Activated T-cell treated with anti-CD3 and anti-CD28 coated beads, Interleukin-2, amount 50 U/mL, for 4 hours (primary cell): ENCODE data around the gene TMBIM4. TPM values are rescaled to one million over a fixed set of nuclear protein-coding genes. Genes with fewer than 3 reads are reported as not detected.
A peak's percentile ranks its signal among the peaks of the same experiment; 100 is the strongest.

Experiments
- ATAC-seq, 2 donors: fragments of 200-7000 bp; cut with Tn5 transposase; one replicate each; pipeline ENCODE4 v1.10.0; 2021
- DNase-seq: peaks from one replicate; pipeline ENCODE4 v3.0.0-alpha.2; 2020
- H3K27me3 Mint-ChIP-seq: one replicate; pipeline ENCODE4 v1.8.0; 2021; ENCODE audit warnings: low read depth, mixed read lengths
- H3K36me3 Mint-ChIP-seq: one replicate; pipeline ENCODE4 v1.8.0; 2022; ENCODE audit warnings: mixed read lengths; ENCODE audit not compliant: insufficient read depth
- H3K4me1 Mint-ChIP-seq: one replicate; pipeline ENCODE4 v1.8.0; 2021; ENCODE audit warnings: low read depth, mixed read lengths
- H3K4me3 Mint-ChIP-seq: one replicate; pipeline ENCODE4 v1.8.0; 2021; ENCODE audit warnings: mild to moderate bottlenecking, moderate library complexity, mixed read lengths
- H3K9me3 Mint-ChIP-seq: one replicate; pipeline ENCODE4 v1.8.0; 2021; ENCODE audit warnings: mixed read lengths
- total RNA-seq, 3 donors: library from RNA; stranded (reverse); gene quantifications; one replicate each; pipeline ENCODE4 v1.2.1, GENCODE V29; 2021

Gene TMBIM4
- total RNA-seq, 3 donors from 2014 or later, result 69.9 to 86.1 (median 78.2) TPM

DNA sequence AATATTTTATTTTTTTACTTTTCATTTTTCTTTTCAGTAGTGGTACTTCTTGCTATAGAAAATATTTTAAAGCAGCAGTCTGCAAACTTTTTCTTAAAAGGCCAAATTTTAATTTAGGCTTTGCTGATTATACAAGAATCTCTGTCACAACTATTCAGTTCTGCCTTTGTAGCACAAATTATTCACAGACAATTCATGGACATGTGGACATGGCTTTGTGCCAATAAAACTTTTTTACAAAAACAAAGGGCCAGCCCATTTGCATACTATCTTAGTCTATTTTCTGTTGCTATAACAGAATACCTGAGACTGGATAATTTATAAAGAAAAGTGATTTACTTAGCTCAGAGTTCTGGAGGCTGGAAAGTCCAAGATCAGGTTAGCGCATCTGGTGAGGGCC lies 56.3 kb downstream of the TMBIM4 start:
- ATAC-seq, result no peak
- Mint-ChIP-seq H3K4me1 (peaks cover 3% of the 10 kb centered on the region), H3K4me3 (no peak overlapping the region), H3K27me3 (no peaks in the 10 kb centered on the region), H3K9me3 (no peaks in the 10 kb centered on the region), H3K36me3 (no peaks in the 10 kb centered on the region)
- no peak for DNase-seq

DNA sequence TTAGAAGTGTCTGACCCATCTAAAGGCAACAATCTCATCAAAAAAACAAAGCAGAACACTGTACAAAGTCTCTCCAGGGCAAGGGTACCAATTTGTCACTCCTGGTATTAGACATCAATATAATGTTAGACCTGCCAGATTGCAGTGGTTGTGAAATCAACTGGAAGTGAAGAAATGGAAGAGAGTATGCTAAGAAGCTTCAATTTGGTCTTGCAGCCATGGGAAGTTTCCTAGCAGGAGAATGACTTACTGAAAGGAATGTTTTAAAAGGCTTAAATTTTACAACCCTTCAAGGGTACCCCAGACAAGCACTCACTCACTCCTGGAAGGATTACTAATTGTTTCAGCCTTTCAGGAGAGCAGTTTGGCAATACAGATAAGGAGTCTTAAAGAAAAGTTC lies 58.2 kb downstream of the TMBIM4 start:
- Mint-ChIP-seq H3K4me3 (no peak overlapping the region), H3K9me3 (no peaks in the 10 kb centered on the region), H3K36me3 (no peaks in the 10 kb centered on the region), H3K4me1 (peaks cover 5% of the 10 kb centered on the region), H3K27me3 (peaks cover 7% of the 10 kb centered on the region)
- DNase-seq (no peak), ATAC-seq (no peak)

DNA sequence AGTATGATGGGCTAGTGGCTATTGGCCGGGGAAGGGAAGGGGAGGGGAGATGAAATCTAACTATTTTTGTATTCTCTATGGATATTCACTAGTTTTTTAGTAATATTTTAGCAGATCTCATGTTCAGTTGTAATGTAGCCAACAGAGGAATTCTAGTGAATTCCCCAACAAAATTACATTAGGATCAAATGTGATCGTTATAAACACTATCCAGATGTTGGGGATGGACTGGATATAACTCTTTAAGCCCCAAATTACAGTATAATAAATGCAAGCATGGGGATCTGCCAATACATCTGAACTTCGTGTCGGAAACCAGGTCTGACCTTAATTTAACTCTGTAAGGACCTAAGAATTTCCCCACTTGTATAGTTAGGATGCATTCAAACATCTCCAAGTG lies 60.7 kb downstream of the TMBIM4 start:
- no peaks in the 10 kb centered on the region for H3K36me3 Mint-ChIP-seq
- peaks cover 3% of the 10 kb centered on the region for H3K4me1 Mint-ChIP-seq
- peaks cover 7% of the 10 kb centered on the region for H3K27me3 Mint-ChIP-seq
- no peak for DNase-seq
- no peak for ATAC-seq
- H3K9me3 Mint-ChIP-seq, result no peaks in the 10 kb centered on the region
- no peak overlapping the region for H3K4me3 Mint-ChIP-seq

DNA sequence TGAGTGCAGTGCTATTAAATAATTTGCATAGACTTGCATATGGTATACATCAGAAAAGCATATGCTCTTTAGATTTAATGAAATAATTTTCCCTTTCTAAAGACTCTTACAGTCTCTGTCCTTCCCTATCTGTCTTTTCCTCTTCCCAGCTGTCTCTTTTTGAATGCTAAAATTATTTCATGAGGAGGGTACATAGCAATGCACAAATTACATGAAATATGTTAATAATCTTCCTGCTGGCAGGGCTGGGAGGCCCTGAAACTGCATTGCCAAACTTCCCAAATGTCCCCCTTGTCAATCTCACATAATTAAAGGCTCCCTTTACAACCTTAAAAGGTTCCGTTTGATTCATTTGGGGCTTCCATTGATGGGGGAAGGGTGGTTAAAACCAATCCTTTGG lies 61.4 kb downstream of the TMBIM4 start:
- Mint-ChIP-seq H3K4me3 (no peak overlapping the region), H3K4me1 (peaks cover 2% of the 10 kb centered on the region), H3K36me3 (no peaks in the 10 kb centered on the region), H3K27me3 (peaks cover 7% of the 10 kb centered on the region), H3K9me3 (no peaks in the 10 kb centered on the region)
- no peak for ATAC-seq
- no peak for DNase-seq

DNA sequence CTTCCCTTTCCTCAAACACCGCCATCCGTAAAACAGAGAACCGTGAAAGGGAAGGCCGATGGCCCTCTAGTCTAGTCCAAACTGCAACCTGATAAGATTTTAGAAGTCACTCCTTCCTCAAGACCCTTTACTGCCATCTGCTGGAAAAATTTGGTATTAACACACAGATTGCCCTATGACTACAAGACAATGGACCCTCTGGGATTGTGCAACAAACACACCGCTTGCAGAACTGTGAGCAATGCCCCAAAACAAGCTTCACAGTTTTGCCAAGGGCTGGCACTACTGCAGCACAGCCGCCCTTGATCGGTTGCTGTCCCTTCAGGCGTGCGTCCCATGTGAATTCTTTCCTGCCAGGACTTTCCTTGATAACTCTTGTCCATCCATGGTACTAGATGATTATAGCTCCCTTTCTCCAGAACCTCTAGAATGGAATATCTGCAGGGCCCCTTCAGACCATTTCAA lies 62.3 kb downstream of the TMBIM4 start:
- no peaks in the 10 kb centered on the region for H3K9me3 Mint-ChIP-seq

DNA sequence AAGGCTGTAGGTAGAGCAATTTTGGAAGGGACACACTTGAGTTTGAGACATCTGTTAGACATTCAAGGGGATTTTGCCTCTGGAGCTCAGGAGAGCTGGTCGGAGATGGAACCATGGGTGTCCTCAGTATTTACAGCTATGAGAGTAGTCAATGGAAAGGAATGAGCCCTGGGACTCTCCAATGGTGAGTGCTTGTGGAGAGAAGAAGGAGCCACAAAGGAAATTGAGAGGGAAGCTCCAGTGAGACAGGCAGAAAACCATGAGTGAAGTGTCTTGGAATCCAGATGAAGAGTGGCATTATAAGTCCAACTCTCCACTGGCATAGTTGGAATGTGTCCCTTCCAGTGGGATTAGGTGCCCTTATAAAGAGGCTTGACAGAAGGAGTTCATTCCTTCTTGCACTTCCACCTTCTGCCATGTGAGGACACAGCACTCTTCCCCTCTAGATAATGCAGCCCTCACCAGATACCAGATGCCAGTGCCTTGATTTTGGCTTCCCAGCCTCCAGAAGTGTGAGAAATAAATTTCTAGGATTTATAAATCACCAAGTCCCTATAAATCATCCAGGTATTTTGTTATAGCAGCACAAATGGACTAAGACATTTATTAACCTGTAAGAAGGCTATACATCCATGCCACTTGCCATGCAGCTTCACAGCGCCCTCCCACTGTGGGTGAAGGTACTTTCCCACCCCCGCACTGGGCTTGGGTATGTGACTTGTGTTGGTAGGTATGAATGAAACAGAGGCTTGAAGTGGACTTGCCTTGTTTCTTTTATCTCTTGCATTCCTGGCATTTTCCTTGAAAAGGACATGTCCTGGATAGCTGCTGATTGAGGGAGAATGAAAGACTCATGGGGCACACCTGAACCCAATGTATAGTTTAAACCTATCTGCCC lies 66.5 kb downstream of the TMBIM4 start:
- H3K4me1 Mint-ChIP-seq, result peaks cover 2% of the 10 kb centered on the region
- no peak for DNase-seq
- H3K36me3 Mint-ChIP-seq, result no peaks in the 10 kb centered on the region
- ATAC-seq, result no peak
- peaks cover 6% of the 10 kb centered on the region for H3K9me3 Mint-ChIP-seq
- peaks cover 31% of the 10 kb centered on the region for H3K27me3 Mint-ChIP-seq
- no peak overlapping the region for H3K4me3 Mint-ChIP-seq

More for the DNA sequence above, 62.3 kb downstream of the TMBIM4 start:
- DNase-seq (peak; percentile 15), ATAC-seq (peak; percentile 61 to 79)
- Mint-ChIP-seq H3K4me1 (peaks cover 2% of the 10 kb centered on the region), H3K27me3 (peaks cover 11% of the 10 kb centered on the region), H3K36me3 (no peaks in the 10 kb centered on the region), H3K4me3 (no peak overlapping the region)

DNA sequence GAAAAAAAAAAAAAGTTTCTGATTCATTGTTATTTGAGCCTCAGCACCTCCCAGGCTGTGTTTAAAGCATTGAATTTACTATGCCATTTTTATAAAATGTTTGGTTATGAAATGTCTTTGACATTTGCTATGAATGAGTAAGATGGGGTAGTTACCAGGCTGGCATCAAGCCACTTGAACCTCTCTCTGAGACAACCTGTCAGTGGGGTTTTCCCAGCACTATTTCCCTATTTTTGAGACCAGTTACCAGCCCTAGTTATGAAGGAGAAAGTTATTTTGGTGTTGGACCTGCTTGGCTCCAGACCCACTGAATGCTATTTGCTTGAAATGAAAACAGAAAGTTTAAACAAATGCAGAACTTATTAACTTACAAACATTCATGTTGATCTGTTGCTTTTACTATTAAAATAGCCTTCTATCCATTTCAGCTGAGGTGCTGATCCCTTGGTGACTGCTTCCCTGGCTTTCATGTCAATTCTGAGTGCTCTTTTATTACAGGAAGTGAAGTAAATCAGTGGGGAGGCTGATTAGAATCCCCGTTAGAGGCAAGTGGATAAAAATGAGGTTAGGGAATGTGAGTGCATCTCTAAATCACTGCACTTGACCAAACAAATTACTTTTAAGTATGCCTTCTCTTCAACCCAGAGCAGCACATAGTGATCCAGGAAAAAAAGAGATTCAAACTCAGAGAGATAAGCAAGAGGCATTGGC lies 77.1 kb downstream of the TMBIM4 start:
- no peaks in the 10 kb centered on the region for H3K36me3 Mint-ChIP-seq
- ATAC-seq, result no peak

DNA sequence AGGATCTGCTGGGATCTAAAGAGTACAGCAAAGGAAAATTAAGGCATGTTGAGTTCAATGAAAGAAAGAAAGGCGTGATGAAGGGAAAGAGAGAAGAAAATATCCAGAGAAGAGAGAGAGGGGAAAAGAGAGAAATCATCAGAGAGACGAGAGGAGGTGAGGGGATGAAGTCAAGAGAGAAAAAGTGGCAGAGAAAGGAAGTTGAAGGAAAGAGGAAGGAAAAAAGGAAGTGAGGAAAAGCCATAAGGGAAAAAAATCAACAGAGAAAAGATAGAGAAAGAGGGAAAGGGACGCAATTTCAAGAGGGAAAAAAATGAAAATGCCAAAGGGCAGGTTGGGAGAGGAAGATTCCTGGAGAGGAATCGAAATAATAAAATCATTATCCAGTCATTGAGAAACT lies 79.6 kb downstream of the TMBIM4 start:
- Mint-ChIP-seq H3K9me3 (no peaks in the 10 kb centered on the region), H3K36me3 (no peaks in the 10 kb centered on the region), H3K27me3 (peaks cover 40% of the 10 kb centered on the region), H3K4me3 (no peak overlapping the region), H3K4me1 (no peaks in the 10 kb centered on the region)
- ATAC-seq (no peak), DNase-seq (no peak)

More for the DNA sequence above, 77.1 kb downstream of the TMBIM4 start:
- no peak overlapping the region for H3K4me3 Mint-ChIP-seq
- H3K4me1 Mint-ChIP-seq, result no peaks in the 10 kb centered on the region
- peaks cover 27% of the 10 kb centered on the region for H3K27me3 Mint-ChIP-seq
- no peak for DNase-seq
- H3K9me3 Mint-ChIP-seq, result no peaks in the 10 kb centered on the region

DNA sequence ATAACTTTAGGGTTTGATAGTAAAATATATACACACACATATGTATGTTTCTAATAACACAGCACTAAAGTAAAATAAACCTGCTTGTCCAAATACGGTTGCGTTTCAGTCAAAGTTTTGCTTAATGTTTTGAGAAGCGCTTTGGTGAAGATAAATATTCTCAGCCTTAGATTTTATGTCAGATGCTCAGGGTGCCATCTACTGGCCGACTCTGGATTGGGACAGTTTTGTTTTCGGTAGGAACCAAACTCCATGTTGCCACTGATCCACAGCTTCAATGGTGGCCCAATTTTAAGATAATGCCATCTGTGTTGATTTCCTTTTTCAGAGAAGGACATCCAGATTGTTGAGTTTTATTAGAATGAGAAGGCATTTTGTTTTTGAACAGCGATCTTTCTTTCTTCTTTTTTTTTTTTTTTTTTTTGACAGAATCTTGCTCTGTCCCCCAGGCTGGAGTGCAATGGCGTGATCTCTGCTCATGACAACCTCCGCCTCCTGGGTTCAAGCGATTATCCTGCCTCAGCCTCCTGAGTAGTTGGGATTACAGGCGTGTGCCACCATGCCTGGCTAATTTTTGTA lies 82.3 kb downstream of the TMBIM4 start:
- H3K4me3 Mint-ChIP-seq, result no peak overlapping the region
- peaks cover 38% of the 10 kb centered on the region for H3K27me3 Mint-ChIP-seq
- DNase-seq, result peak; percentile 27
- peaks cover 5% of the 10 kb centered on the region for H3K9me3 Mint-ChIP-seq
- no peaks in the 10 kb centered on the region for H3K36me3 Mint-ChIP-seq
- no peaks in the 10 kb centered on the region for H3K4me1 Mint-ChIP-seq
- ATAC-seq, result peak in 1 of 2 donors; percentile 58

DNA sequence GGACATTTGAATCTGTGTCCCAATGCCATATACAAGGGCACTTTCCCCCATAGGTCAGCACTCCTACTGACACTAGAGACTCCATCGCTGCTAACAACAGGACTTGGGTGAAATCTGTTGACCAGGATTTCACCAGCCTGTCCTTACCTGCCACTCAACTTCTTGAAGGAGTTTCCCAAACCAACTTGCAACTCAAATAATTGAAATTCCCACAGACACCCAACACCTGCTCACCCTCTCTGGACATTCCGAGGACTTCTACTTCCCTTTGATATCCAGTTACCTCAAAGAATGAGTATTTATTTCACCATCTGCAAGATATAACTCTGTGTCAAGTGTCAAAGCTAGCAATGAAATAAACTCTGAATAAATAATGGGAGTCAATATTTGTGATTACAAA lies 83.8 kb downstream of the TMBIM4 start:
- H3K27me3 Mint-ChIP-seq, result peaks cover 41% of the 10 kb centered on the region
- no peak overlapping the region for H3K4me3 Mint-ChIP-seq
- DNase-seq, result no peak
- ATAC-seq, result no peak
- no peaks in the 10 kb centered on the region for H3K4me1 Mint-ChIP-seq
- H3K9me3 Mint-ChIP-seq, result peaks cover 5% of the 10 kb centered on the region
- H3K36me3 Mint-ChIP-seq, result no peaks in the 10 kb centered on the region

Other genes starting within 250 kb of the TMBIM4 start
- gene LLPH, start 39.2 kb downstream of the TMBIM4 start, total RNA-seq, result 10 to 100 TPM; 40.3 to 46.4 (median 43.7) TPM
- under 1 TPM; 0.13 to 0.22 (median 0.18) TPM for gene IRAK3, start 19.2 kb upstream of the TMBIM4 start, total RNA-seq
- 10 to 100 TPM in 2 of 3 donors, 1 to 10 TPM in 1; 9.0 to 14.6 (median 13.5) TPM for gene HELB, start 132.5 kb upstream of the TMBIM4 start, total RNA-seq